ENCODE data around the gene MED27.

MED27 gene

DNA sequence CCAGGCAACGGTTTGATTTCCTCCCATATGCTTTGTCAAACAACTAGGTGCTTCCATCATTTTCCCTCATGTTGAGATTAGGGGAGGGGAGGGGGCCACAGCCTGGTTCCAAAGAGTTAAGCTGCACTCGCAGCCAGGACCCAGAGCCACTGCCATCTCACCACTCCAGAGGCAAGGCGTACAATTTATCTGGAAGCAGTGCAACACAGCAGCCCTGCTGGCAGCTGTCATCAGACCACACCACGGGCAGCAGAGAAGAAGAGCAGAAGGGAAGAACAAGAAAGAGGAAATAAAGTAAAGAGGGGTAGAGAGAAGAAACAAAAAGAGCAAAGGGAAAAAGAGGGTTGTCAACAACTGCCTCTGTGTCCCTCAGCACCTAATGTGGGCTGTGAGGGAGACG is 38.9 kb downstream of the MED27 start:
- no peak for DNase-seq

DNA sequence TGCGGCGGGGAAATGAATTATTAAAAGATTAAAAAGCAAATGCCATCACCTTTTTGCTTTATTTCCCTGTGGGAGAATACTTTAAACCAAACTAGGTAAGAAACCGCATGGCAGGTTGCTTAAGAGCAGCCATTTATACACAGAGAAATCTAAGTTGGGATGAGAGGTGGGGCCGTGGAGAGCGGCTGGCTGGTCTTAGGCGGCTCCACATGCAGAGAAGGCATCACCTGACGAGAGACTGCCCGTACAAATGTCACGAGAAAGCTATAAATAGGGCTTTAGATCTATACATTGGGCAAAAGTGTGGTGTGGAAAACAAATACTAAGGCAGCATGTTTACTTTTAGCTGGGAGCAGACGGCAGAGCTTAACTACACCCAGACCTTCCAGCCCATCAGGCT is 39.4 kb downstream of the MED27 start:
- no peak for DNase-seq

DNA sequence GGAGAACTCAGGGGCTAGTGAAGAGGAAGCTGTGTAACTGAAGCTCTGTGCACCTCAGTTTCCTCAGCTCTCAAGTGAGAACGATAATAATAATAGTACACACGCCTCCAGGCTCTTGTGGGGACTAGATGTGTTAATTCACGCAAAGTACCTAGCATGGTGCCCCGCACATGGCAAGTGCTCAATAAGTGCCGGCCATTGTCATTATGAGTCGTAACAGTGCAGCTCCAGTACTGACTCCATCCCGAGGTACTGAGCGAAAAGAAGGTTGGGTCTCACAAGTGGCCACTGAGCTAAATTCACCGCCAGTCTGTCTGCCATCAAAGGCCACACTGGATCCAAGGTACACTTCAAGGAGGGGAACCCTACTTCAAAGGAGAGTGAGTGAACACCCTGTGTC is 40.4 kb downstream of the MED27 start:
- no peak for DNase-seq

DNA sequence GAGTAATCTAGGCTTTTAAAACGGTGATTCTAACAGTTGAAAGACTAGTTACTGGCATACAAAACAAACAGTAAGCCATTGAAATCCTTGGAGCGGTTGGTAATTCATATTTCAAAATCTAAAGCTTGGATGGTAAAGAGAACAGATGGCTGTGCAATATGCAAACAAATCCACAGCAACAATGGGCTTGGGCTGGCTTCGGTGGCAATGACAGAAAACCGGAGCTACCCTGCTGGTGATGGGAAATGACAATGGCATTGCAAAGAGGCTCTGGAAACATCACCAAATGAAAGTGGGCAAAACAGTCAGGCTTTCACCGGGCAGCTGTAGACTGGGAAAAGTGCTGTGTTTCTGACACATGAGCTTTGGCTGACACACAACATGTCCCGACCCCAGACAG is 42.2 kb downstream of the MED27 start:
- peak; percentile 44 for DNase-seq

DNA sequence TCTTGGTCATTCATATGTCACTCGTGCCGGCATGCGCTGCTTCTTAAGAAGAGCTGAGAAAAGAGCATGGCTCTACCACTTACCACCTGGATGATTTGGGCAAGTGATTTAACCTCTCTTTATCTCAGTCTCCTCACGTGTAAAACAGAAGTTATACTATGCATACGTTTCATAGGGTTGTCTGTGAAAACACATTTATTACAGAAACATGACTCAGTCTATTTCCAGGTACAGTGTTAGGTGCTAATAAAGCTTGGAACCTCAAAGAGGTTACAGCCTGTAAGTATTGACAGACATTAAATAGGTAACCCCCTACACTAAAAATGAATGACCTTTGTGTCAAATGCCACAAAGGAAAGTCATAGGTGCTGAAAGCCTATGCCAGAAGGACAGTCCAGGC is 43.1 kb downstream of the MED27 start:
- DNase-seq, result no peak

DNA sequence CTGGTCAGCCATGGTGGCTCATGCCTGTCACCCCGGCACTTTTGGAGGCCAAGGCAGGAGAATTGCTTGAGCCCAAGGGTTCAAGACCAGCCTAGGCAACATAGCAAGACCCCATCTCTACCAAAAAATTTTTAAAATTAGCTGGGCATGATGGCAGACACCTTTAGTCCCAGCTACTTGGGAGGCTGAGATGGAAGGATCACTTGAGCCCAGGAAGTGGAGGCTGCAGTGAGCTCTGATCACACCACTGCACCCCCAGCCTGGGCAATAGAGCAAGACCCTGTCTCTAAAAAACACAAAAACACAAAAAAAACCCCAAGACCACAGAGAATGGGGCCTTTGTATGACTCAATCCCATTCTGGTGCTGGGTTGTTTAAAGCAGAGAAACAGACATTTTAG is 44.0 kb downstream of the MED27 start:
- DNase-seq, result no peak

DNA sequence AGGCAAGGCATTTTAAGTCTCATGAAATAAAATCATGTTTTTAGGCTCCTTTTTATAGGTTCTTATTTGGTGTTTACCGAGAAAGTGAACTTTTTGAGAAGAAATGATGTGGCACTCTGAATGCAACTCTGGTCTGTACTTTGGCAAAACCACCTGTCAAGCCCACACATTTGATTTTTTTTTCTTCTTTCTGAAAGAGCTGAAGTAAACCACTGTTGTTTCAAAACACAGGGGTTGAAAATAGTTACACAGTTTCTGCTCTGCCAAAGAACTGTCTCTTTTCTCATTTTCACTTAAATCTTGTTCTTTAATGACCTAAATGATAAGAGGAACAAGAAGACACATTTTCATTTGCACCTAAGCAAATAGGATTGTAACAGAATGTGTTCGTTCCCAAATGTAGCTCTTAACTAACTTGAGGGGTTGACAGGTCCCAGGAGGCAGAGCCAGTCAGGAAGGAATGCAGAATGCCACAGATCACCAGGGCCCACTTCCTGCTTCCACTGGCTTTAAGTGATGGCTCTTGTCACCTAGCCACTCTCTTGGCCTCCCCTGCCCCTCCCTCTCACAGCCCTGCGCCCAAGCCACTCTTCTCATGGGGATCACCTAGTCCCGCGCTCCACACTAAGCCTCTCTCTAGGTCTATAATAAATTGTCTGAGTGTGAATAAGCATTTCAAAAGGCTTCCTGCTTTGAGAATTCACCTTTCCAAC is 47.3 kb downstream of the MED27 start:
- no peak for DNase-seq

DNA sequence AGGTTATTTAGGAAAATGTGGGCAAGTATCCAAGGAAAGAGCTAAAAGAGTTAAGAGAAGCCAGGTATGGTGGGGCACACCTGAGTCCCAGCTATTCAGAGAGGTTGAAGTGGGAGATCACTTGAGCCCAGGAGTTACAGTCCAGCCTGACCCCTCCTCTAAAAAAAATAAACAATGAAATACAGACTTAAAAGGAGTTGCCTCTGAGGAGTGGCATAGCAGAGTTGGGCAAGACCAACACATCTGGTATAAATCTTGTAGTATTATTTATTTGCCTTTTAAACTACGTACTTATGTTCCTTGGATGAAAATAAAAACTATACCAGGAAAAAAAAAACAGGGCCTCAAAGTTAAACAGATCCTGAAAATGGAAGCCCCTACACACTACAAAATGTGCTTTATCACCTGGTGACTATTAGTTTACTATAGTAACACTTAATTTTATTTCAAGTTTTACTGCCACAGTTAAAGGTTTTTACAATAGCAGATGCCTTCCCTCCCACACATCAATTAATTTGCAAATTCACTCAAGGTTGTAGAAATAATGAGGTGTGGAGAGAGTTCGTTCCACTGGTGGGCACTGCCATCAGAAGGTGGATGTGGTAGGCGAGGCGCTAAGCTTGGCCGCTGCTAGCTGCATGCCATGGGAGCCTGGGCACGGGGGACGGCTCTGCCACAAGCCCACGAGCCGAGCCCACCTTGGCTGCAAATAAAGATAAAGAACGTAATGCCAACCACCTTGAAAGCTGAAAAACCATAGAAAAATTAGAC is 48.0 kb downstream of the MED27 start:
- DNase-seq, result no peak

DNA sequence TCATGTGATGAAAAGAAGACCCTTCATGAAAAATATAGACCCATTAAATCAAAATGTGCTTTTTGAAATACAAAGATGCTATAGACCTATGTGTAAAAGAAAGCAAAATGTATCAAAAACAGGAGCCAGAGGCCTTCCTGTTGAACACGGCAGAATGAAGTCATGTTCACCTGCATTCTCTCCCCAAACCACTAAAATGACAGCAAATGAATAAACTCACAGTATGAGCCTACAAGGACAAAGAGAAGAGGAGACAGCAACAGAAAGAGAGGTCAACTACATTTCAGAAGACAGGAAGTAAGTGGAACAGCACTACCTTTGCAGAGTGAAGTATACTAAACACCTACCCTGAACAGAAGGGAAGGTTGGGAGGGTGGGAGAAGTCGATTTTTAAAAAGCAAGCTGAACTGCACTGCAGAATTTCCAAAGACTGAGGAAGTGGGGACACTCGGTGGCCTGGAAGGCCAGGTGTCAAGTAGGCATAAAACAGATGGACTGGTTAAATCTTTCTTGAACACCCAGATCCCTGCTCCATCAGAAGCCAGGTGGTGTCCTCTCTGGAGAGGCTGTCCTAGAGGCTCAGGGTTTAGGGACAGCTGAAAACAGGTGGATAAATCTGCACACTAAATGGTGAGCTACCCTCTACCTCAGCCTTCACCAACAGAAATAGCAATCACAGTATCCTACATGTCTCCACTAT is 48.9 kb downstream of the MED27 start:
- no peak for DNase-seq

DNA sequence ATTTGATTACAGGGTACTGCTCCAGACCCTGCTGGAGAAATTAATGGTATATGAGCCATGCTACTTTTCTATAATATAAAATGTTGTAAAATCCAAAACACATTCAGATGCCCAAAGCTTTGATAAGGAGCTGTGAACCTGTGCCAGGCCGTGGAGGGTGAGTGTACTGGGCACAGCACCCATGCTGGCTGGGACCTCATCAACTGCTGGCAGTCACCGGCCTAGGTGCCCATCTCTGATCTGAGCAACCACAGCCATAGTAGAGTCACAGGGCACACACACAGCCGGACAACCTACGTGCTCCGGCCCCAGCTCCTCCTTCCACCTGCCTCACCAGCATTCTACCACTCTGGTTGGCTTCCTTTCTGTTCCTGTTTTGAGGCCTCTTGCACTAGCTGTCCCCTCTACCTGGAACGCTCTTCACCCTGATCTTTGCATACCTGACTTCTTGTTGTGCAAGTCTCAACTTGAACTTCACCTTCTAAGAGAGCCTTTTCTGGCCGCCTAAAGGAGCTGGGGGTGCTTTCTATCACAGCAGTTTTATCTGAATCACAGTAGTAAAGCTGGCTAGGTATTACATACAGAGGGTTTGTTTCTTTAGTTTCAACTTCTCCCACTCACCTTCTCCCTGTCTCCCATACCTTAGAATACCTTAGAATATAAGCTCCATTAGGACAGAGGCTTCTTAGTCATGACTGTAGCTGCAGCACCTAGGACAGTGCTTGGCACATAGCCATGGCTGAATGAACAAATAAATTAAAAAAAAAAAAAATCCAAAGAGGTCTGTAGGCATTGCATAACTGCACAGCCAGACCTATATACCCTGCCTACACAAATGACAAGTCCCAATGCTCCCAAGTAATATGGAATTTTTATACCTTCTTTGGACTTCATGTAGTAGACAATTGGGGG is 51.7 kb downstream of the MED27 start:
- no peak for DNase-seq

DNA sequence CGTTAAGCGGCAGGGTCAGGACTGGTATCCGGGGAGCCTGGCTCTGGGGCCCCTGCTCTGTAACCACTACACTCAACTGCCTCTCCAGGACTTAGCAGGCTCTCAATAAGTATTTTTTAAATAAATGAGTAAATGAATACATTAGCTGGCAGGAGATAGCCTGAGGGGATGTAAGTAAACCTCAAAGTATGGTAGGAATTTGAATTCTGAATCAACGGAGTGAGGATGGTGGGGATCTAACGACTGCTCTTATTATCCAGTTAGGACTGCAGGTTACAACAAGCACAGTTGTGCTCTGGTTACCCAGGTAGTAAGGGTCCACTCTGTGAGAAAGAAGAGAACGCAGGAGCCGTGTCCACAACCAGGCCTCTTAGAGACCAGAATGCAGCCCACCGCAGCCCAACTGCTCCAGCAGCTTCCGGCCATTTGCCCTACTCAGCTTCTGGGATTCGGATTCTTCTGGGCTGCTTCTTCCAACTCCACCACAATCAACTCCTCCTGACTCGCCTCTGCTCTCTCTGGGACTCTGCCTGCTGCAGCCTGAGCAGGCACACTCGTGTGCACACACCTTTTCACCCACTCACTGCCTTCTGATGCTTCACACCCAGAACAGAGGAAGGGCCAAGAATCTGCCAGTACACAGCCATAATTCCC is 52.6 kb downstream of the MED27 start:
- DNase-seq, result no peak

DNA sequence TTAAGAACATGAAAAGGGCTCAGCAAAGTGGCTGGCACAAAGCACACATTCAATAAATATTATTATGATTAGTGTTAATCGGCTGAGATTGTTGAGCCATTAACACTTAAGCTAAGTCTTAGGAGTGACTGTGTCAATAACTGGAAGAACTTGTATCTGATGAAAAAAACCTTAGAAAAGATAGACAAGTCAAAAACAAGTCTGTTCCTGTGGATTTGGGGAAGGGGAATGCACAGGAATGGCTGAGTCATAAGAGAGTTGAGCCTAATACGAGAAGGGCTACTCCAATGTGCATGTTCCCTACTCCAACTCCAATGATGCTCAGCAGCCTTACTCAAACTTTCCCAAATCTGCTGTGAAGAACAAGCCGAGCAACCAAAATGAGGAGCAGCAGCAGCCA is 53.9 kb downstream of the MED27 start:
- DNase-seq, result no peak

DNA sequence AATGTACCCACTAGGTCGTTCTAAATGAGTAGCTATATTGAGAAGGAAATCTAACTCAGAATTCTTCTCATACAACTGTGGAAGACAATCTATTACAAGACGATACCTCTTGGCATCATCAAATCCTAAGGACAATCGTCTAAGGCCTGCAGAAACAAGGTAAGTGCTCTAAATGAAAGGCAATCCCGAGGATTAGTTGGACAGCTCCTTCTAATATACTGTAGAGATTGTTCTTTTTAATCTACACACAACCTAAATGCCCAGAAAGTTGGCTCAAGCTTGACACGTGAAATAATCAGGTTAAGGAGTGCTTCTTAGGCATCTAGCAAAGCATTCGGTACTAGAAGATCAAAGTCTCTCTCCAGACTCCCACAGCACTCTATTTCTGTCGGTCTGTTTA is 55.1 kb downstream of the MED27 start:
- no peak for DNase-seq

DNA sequence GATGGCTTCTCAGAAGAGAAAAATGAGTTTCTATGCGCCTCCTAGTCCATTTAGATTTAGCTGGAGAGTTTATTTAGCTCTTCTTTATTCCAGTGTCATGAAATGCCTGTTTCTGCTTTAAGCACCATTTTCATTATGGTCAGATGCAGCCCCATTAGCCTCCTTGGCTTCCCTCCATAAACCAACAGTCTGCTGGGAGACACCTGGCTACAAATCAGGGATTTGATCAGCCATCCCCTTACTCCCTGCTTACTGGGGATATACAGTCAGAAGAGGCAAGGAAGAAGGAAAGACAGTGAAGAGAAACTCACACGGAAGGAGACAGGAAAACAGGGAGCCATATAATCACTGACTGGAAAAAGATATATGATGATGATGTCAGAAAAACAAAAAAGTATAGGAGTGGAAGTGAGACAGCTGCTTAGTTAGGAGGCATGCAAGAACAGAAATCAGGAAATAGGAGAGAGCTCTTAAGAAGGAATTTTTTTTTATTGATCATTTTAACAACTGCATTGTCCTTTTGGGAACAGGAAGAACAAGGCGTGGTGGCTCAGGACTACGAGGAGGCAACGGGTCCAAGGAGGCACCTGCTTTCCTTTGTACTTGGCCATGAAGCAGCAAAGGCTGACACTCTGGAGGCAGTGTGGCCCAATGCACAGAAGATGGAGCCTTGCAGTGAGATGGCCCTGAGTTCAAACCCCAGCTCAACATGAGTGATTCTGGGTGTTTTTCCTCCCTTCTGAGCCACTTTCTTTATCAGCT is 56.1 kb downstream of the MED27 start:
- no peak for DNase-seq

DNA sequence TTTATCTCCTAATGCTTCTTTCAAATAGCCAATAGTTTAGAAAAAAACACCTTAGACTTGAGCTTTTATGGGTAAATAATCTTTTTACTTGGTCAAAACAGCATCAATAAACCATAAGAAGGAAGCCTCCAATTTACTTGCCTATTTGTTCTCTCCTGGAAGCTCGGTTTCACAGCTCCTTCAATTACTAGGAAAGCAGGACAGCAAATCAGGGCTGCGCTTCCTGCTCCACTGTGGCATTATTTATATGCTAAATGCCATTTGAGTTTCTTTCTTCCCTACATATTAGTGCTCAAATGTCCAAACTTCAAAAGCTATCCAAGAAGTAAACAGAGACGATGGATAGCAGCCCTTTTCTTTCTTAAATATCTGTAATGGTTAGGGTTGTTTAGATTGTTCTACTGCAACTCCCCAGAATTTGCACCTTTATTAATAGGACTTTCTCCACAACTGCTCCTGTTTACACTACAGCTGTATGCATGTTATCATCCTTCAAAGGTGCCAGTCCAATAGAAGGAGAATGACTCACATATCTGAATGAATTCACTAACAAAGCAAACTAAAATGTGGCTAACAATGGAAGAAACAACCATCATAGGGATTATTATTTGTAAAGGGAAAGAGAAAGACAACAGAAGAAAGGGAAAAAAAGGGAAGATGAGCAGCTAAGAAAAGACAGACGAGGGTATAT is 58.7 kb downstream of the MED27 start:
- peak; percentile 36 for DNase-seq

DNA sequence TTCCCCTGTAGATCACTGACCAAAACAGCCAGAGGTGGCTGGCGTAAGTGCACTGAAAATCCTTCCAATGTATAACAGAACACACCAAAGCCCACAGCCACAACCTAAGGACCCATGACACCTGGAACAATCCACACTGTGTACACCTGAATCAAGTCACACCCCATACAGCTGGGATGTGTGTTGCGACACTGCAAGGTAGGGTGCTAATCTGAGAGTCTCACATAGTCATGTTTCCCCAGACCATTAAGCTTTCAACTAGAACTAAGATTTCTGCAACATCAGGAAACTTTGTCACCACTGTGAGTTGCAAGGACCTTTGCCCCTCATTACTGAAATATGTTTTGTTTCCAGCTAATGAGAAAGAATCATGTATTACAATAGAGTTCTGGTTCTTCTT is 59.4 kb downstream of the MED27 start:
- no peak for DNase-seq

DNA sequence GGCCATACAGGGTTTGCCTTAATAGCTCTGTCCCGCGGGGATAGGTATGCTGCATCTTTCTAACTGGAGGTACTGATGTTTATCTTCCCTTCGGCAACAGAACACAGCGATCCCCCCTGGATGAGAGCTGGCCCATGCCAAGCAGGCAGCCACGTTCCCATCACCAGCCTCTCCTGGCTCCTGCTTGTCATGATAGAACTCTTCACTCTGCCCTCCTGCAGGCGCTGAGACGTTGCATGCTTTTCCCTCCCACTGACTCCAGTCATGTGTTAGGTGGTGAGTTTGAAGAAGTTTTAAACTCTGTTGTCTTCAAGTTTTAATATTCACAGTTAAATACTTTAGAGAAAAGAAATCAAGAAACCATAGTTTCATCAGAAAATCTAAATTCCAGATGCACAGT is 60.0 kb downstream of the MED27 start:
- DNase-seq, result no peak

DNA sequence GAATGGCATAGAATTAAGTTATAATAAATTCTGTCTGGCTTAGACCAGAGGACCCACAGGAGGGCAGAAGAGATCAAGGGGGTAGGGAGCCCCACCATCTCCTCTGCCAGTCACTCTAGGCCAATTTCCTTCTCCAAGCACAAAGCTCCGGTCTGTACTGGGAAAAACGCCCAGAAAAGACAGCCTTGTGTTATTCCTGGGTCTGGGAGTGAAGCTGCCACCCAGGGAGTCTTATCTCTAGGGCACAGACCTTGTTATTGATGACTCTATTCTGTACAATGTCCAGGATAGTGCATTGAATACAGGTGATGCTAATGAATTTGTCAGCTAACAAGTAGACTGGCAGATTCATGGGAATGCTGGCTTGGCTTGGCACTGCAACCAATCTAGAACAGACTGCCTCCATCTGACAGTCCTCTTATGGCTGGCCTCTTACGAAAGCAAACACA is 60.7 kb downstream of the MED27 start:
- DNase-seq, result no peak

DNA sequence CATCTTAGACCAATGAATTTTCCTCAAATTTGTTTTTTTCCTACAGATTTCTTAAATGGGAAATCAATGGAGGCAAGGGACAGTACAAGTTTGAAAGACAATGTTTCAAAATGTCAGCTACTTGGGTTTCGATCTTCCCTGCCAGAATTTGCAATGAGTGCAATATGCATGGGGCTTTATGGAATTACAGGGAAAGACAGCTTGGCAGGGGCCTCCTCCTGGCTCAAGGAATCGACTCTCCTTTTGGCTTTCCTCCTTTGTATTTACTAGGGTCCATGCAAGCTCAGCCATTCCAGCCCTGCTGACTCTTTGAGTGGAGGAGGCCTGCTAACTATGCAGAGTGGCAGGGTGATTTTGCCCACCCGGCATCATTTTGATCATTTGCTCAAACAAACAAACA is 63.2 kb downstream of the MED27 start:
- DNase-seq, result no peak

DNA sequence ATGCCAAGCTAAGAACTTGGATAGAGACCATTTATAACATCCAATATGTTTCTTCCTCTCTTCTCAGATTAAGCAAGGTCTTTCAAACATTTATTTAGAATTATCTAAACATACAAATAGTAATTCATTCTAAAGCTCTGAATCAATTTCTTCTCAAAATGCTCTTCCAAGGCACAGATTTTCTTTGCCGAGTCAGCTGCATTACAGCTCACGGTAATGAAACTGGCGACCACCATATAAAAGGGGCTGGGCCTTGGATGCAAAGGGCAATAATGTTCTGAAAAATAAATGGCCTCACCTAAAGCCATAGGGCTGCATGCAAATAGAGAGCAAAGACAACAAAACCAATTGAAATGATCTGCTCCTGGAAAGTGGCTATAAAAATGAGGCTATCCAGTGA is 63.8 kb downstream of the MED27 start:
- DNase-seq, result no peak

DNA sequence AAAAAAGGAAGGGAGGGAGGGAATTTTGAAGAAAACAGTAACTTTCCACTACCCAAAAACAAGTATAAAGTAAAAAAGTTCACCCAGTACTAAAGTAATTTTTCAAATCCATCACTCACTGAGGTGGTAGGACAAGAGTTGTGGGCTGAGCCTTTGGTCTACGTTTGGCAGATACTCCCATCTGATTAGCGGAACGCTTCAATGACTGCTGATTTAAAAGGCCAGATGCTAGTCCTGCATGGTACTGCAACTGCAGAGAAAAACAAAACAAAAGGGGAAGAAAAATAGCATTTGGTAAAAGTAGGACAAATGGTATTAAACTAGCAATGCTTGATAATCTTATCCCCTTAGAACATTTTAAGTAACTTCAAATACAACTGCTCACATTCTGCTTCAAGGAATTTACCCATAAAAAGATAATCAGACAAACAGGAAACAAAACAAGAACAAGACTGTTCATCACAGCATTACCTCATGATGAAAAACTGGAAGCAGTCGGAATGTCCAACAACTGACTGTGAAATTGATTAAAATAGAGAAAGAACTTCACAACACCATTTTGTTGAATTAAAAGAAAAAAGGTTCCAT is 65.4 kb downstream of the MED27 start:
- no peak for DNase-seq
